IMR-90 (cell line): ENCODE measurements around the gene ALKBH5.

ENCODE experiments used
- BHLHE40 ChIP-seq: fragments of 150-350 bp; IDR thresholded peaks from 2 replicates; pipeline ENCODE4 v1.6.1; 2016; ENCODE audit warnings: mild to moderate bottlenecking, low read depth, low read length
- CEBPB ChIP-seq: IDR thresholded peaks from 2 replicates; pipeline ENCODE4 v1.6.1; 2012; ENCODE audit warnings: low read depth, low read length, improper control_type of control experiment
- CHD1 ChIP-seq: IDR thresholded peaks from 2 replicates; pipeline ENCODE4 v1.6.1; 2012; ENCODE audit warnings: low read depth, low read length, improper control_type of control experiment
- FOS ChIP-seq: fragments of 150-350 bp; IDR thresholded peaks from 2 replicates; pipeline ENCODE4 v1.6.1; 2016; ENCODE audit warnings: low read depth, low read length
- MXI1 ChIP-seq: IDR thresholded peaks from 2 replicates; pipeline ENCODE4 v1.6.1; 2012; ENCODE audit warnings: low read depth, mild to moderate bottlenecking, low read length, moderate library complexity, borderline replicate concordance
- POLR2A ChIP-seq: IDR thresholded peaks from 2 replicates; pipeline ENCODE4 v1.6.1; 2012; ENCODE audit warnings: mild to moderate bottlenecking, low read depth, low read length
- RAD21 ChIP-seq: IDR thresholded peaks from 2 replicates; pipeline ENCODE4 v1.6.1; 2012; ENCODE audit warnings: low read length, improper control_type of control experiment
- RFX5 ChIP-seq: IDR thresholded peaks from 2 replicates; pipeline ENCODE4 v1.8.0; 2012; ENCODE audit warnings: low read depth, mild to moderate bottlenecking, low read length, moderate library complexity
- SMC3 ChIP-seq: fragments of 150-350 bp; IDR thresholded peaks from 2 replicates; pipeline ENCODE4 v1.6.1; 2016; ENCODE audit warnings: low read depth, mild to moderate bottlenecking, antibody characterized with exemption, low read length, moderate library complexity
- TF ChIP-seq, protein P1 (sequence below): conservative IDR thresholded peaks from 2 replicates; pipeline ENCODE4 v1.5.1; 2012; ENCODE audit warnings: mild to moderate bottlenecking, low read depth, low read length, improper control_type of control experiment
- TF ChIP-seq, protein P2 (sequence below): fragments of 150-350 bp; IDR thresholded peaks from 2 replicates; pipeline ENCODE4 v1.6.1; 2017; ENCODE audit warnings: mild to moderate bottlenecking, antibody characterized with exemption, low read length, low read depth

DNA sequence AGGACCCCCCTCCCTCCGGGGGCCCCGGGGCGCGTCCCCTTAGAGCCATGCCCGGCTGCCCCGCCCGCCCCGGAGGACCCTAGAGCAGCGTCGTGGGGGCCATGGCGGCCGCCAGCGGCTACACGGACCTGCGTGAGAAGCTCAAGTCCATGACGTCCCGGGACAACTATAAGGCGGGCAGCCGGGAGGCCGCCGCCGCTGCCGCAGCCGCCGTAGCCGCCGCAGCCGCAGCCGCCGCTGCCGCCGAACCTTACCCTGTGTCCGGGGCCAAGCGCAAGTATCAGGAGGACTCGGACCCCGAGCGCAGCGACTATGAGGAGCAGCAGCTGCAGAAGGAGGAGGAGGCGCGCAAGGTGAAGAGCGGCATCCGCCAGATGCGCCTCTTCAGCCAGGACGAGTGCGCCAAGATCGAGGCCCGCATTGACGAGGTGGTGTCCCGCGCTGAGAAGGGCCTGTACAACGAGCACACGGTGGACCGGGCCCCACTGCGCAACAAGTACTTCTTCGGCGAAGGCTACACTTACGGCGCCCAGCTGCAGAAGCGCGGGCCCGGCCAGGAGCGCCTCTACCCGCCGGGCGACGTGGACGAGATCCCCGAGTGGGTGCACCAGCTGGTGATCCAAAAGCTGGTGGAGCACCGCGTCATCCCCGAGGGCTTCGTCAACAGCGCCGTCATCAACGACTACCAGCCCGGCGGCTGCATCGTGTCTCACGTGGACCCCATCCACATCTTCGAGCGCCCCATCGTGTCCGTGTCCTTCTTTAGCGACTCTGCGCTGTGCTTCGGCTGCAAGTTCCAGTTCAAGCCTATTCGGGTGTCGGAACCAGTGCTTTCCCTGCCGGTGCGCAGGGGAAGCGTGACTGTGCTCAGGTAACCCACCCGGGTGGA lies 759 bp downstream of the ALKBH5 start:
- TF ChIP-seq POLR2A (peak; percentile 54), RFX5 (no peak), CEBPB (no peak), MXI1 (peak; percentile 70; the same call in 1 of the 2 replicates), BHLHE40 (peak; percentile 20; the same call in 1 of the 2 replicates), CHD1 (peak; percentile 92; the same call in 1 of the 2 replicates), RAD21 (no peak), SMC3 (no peak), FOS (no peak)
- TF ChIP-seq, protein P1, sequence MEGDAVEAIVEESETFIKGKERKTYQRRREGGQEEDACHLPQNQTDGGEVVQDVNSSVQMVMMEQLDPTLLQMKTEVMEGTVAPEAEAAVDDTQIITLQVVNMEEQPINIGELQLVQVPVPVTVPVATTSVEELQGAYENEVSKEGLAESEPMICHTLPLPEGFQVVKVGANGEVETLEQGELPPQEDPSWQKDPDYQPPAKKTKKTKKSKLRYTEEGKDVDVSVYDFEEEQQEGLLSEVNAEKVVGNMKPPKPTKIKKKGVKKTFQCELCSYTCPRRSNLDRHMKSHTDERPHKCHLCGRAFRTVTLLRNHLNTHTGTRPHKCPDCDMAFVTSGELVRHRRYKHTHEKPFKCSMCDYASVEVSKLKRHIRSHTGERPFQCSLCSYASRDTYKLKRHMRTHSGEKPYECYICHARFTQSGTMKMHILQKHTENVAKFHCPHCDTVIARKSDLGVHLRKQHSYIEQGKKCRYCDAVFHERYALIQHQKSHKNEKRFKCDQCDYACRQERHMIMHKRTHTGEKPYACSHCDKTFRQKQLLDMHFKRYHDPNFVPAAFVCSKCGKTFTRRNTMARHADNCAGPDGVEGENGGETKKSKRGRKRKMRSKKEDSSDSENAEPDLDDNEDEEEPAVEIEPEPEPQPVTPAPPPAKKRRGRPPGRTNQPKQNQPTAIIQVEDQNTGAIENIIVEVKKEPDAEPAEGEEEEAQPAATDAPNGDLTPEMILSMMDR, result no peak
- TF ChIP-seq, protein P2, sequence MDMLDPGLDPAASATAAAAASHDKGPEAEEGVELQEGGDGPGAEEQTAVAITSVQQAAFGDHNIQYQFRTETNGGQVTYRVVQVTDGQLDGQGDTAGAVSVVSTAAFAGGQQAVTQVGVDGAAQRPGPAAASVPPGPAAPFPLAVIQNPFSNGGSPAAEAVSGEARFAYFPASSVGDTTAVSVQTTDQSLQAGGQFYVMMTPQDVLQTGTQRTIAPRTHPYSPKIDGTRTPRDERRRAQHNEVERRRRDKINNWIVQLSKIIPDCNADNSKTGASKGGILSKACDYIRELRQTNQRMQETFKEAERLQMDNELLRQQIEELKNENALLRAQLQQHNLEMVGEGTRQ, result no peak; the same call in 1 of the 2 replicates
